Endothelial cell of umbilical vein (primary cell): ENCODE measurements around the gene SLC12A5. TPM values are rescaled to one million over a fixed set of nuclear protein-coding genes. Genes with fewer than 3 reads are reported as not detected.

ENCODE experiments used
- BruUV-seq: library from RNA; stranded (reverse); fragments of 400-500 nt; replicated peaks from 2 replicates; lab custom pipeline; 2021; lab: Mats Ljungman, UMichigan
- CTCF ChIA-PET: fragments of 300-600, 350-600 bp; sonication (Branson Sonifier 250); formaldehyde crosslinking; loops from one replicate; lab custom pipeline; 2021; ENCODE audit warnings: antibody characterized with exemption, inconsistent platforms; lab: Charles Lee
- POLR2A ChIA-PET: fragments of 300-600, 350-600 bp; sonication (Branson Sonifier 250); formaldehyde crosslinking; loops from one replicate; lab custom pipeline; 2021; ENCODE audit warnings: antibody characterized with exemption, inconsistent platforms; lab: Charles Lee
- DNase-seq: peaks from one replicate; pipeline ENCODE4 v3.0.0-alpha.2; 2011; ENCODE audit warnings: low read depth, low spot score
- FAIRE-seq: peaks from 2 replicates; lab custom pipeline; 2011; peaks lifted over from hg19 to GRCh38; lab: Jason Lieb, UNC
- H2AFZ ChIP-seq: 2 replicates; pipeline ENCODE4 v1.6.0; 2012; ENCODE audit warnings: low read depth, low read length, control low read depth, inconsistent platforms
- H3K27ac ChIP-seq: 2 replicates; pipeline ENCODE4 v1.5.1; 2011; ENCODE audit warnings: low read depth, mild to moderate bottlenecking, control low read depth, low read length, moderate library complexity; ENCODE audit not compliant: insufficient read depth
- H3K27me3 ChIP-seq, 2 experiments: 2 replicates each; pipeline versions ENCODE4 v1.6.0 to v1.6.1; 2011; ENCODE audit warnings: low read length in 2 of 2, mixed read lengths in 1 of 2; ENCODE audit not compliant: control insufficient read depth in 2 of 2, insufficient read depth in 2 of 2
- H3K36me3 ChIP-seq, 2 experiments: 2 replicates in 1 of 2; 3 replicates in 1 of 2; pipeline ENCODE4 v1.5.1; 2011; ENCODE audit warnings: low read length in 2 of 2, mild to moderate bottlenecking in 1 of 2, moderate library complexity in 1 of 2; ENCODE audit not compliant: control insufficient read depth in 2 of 2, insufficient read depth in 2 of 2; ENCODE audit errors: extremely low read depth in 1 of 2
- H3K4me1 ChIP-seq: 3 replicates; pipeline ENCODE4 v1.5.1; 2011; ENCODE audit warnings: mild to moderate bottlenecking, low read length; ENCODE audit not compliant: control insufficient read depth, insufficient read depth; ENCODE audit errors: extremely low read depth
- H3K4me2 ChIP-seq: 2 replicates; pipeline ENCODE4 v1.6.1; 2011; ENCODE audit warnings: low read length, control low read depth, mixed read lengths; ENCODE audit not compliant: insufficient read depth
- H3K4me3 ChIP-seq, 3 experiments: fragments of 200-600 bp in 1 of 3; sonication (generic), shearing (Covaris generic) in 1 of 3; replicated peaks in 1 of 3; 2 replicates each; pipeline ENCODE4 v1.5.1; 2011 to 2016; ENCODE audit warnings: control low read depth in 3 of 3, low read length in 3 of 3, mild to moderate bottlenecking in 2 of 3, inconsistent platforms in 1 of 3, low read depth in 1 of 3, moderate library complexity in 1 of 3; ENCODE audit not compliant: insufficient read depth in 1 of 3
- H3K79me2 ChIP-seq: 2 replicates; pipeline ENCODE4 v1.6.0; 2012; ENCODE audit warnings: low read length, inconsistent platforms; ENCODE audit not compliant: control insufficient read depth, insufficient read depth
- H3K9ac ChIP-seq: replicated peaks from 2 replicates; pipeline ENCODE3; 2011; ENCODE audit warnings: low read length, control low read depth; ENCODE audit not compliant: insufficient read depth; ENCODE audit errors: extremely low read depth
- H3K9me1 ChIP-seq: replicated peaks from 3 replicates; pipeline ENCODE4 v1.6.0; 2011; ENCODE audit warnings: mild to moderate bottlenecking, low read length; ENCODE audit not compliant: control insufficient read depth, insufficient read depth; ENCODE audit errors: extremely low read depth
- H3K9me3 ChIP-seq: replicated peaks from 2 replicates; pipeline ENCODE4 v1.5.1; 2012; ENCODE audit warnings: low read length, inconsistent platforms; ENCODE audit not compliant: control insufficient read depth, insufficient read depth
- H4K20me1 ChIP-seq: replicated peaks from 2 replicates; pipeline ENCODE3; 2011; ENCODE audit warnings: mild to moderate bottlenecking, low read length; ENCODE audit not compliant: control insufficient read depth, insufficient read depth; ENCODE audit errors: extremely low read depth
- CTCF ChIP-seq, 2 donors: IDR thresholded peaks; 1 replicate in 1 of 2; 2 replicates in 1 of 2; pipeline ENCODE4 v1.5.1; 2011; ENCODE audit warnings: low read length in 2 of 2, mild to moderate bottlenecking in 2 of 2, moderate library complexity in 2 of 2, control low read depth in 1 of 2, inconsistent platforms in 1 of 2, low read depth in 1 of 2; ENCODE audit not compliant: insufficient read depth in 1 of 2; ENCODE audit errors: extremely low read depth in 1 of 2
- EZH2 ChIP-seq: IDR thresholded peaks from 2 replicates; pipeline ENCODE4 v1.6.1; 2012; ENCODE audit warnings: borderline replicate concordance, low read depth, mild to moderate bottlenecking, moderate library complexity, low read length, inconsistent platforms; ENCODE audit not compliant: severe bottlenecking
- MAX ChIP-seq: IDR thresholded peaks from 2 replicates; pipeline ENCODE4 v1.6.1; 2011; ENCODE audit not compliant: insufficient read depth, insufficient read length
- dilution Hi-C: fragments of 300-500 bp; cut with MboI; formaldehyde crosslinking; loops from one replicate; pipeline ENCODE4 v1.15.0; 2019; ENCODE audit warnings: low sequenced_read_pairs; ENCODE audit not compliant: extremely low pct_ligation_motif_present
- intact Hi-C: fragments of 100-400 bp; cut with micrococcal nuclease; formaldehyde crosslinking; loops from one replicate; pipeline ENCODE4 v1.10.0; 2022
- polyA plus RNA-seq, 4 experiments: library from polyadenylated mRNA; depleted of rRNA in 3 of 4; stranded (reverse) in 3 of 4; unstranded in 1 of 4; fragments of >200 nt; gene quantifications; 2 replicates each; pipeline versions ENCODE4 v1.2.1 to v1.2.3, GENCODE V29; 2011 to 2012; ENCODE audit warnings: missing spikeins in 1 of 4
- total RNA-seq: library from RNA; stranded (reverse); gene quantifications from 2 replicates; pipeline ENCODE4 v1.2.3, GENCODE V29; 2021

SLC12A5 gene
- total and polyA plus RNA-seq, 2 donors (not counting 3 experiments of a cell fraction or from before 2014, with no cell fraction given): 1.6 to 2.3 TPM

GRCh38 chr20:46031014-46031569 lies 2.1 kb downstream of the SLC12A5 start:
- Histone ChIP-seq H3K79me2 (no peaks in the 10 kb centered on the region), H3K4me2 (no peak overlapping the region), H4K20me1 (no peaks in the 10 kb centered on the region), H3K27me3 (peaks cover 44 to 47% of the 10 kb centered on the region in 2 experiments), H3K4me3 (no peak overlapping the region), H3K9me1 (no peaks in the 10 kb centered on the region), H3K27ac (no peak overlapping the region), H3K9ac (no peak overlapping the region), H3K9me3 (no peaks in the 10 kb centered on the region), H3K4me1 (no peaks in the 10 kb centered on the region), H3K36me3 (no peaks in the 10 kb centered on the region), H2AFZ (no peak overlapping the region)
- BruUV-seq: no TSS peak
- ChIA-PET CTCF (interaction anchor here (1.3 to 1.5 kb wide), 2 partner anchors 8 to 17 kb away, joined by 4 to 5 read pairs; no protein-coding TSS in a partner anchor), POLR2A (no interaction called here)
- FAIRE-seq: no peak
- intact Hi-C loops: no loop called here
- dilution Hi-C loops: no loop called here
- TF ChIP-seq EZH2 (peak; percentile 17), CTCF (IDR thresholded peaks at IDR 0.05; ENCODE audit: extremely low read depth in 1 of 2, insufficient read depth in 1 of 2, low read depth in 1 of 2, low read length in 2 of 2) (no peak)
- no peak for DNase-seq

DNA sequence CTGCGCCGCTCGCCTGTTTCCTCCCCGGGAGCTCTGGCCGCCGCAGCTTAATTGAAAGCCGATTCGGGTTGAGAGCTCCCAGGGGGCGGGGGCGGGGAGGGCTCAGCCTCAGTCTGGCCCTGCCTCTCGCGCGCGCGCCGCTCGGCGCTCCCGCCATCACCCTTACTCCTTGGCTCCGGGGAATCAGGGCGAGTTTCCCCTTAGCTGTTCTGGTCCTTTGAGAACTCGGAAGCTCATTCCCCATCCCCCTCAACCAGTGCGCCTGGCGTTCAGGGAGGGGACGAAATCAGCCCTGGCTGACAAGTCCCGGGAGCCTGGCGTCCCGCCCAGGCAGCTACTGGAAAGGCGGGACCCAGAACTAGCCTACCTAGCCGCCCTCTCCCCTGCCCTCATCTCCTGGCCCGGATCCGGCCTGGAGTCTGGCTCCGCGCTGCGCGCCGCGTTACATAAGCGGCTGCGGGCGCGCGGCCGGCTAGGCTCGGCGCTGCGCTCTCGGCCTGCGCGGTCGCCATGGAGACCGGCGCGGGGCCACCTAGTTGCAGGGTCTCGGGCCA lies 2.8 kb downstream of the SLC12A5 start:
- Histone ChIP-seq H3K27me3 (peaks cover 44 to 47% of the 10 kb centered on the region in 2 experiments), H3K9me1 (no peaks in the 10 kb centered on the region), H2AFZ (no peak overlapping the region), H3K4me2 (no peak overlapping the region), H4K20me1 (no peaks in the 10 kb centered on the region), H3K9me3 (no peaks in the 10 kb centered on the region), H3K4me3 (no peak overlapping the region), H3K36me3 (no peaks in the 10 kb centered on the region), H3K9ac (no peak overlapping the region), H3K79me2 (no peaks in the 10 kb centered on the region), H3K27ac (no peak overlapping the region), H3K4me1 (no peaks in the 10 kb centered on the region)
- ChIA-PET CTCF (interaction anchor here (1.3 to 1.5 kb wide), 2 partner anchors 9 to 18 kb away, joined by 4 to 5 read pairs; no protein-coding TSS in a partner anchor), POLR2A (no interaction called here)
- TF ChIP-seq MAX (no peak), EZH2 (peak; percentile 75), CTCF (IDR thresholded peaks at IDR 0.05; ENCODE audit: extremely low read depth in 1 of 2, insufficient read depth in 1 of 2, low read depth in 1 of 2, low read length in 2 of 2) (no peak)
- dilution Hi-C loops: no loop called here
- no TSS peak for BruUV-seq
- DNase-seq (no peak), FAIRE-seq (no peak)
- intact Hi-C loops: no loop called here
